GM23338 (cell line): ENCODE data around the gene C2CD2L. TPM values are rescaled to one million over a fixed set of nuclear protein-coding genes. Genes with fewer than 3 reads are reported as not detected.

Experiments
- ATAC-seq: fragments of 200-7000 bp; cut with Tn5 transposase; 3 replicates; pipeline ENCODE4 v1.9.1; 2020
- DNase-seq: peaks from one replicate; pipeline ENCODE4 v3.0.0-alpha.2; 2015; ENCODE audit warnings: low spot score
- H2AFZ ChIP-seq: fragments of 200-600 bp; sonication (generic); 2 replicates; pipeline ENCODE4 v1.8.0; 2016; ENCODE audit warnings: antibody characterized with exemption, mild to moderate bottlenecking, moderate library complexity
- H3F3A ChIP-seq: fragments of 200-600 bp; sonication (generic); replicated peaks from 2 replicates; pipeline ENCODE4 v1.8.0; 2017; ENCODE audit warnings: antibody characterized with exemption, mixed run types, low read depth
- H3K27ac ChIP-seq: fragments of 200-600 bp; sonication (generic); 2 replicates; pipeline ENCODE4 v1.6.1; 2016; ENCODE audit warnings: low read depth
- H3K27me3 ChIP-seq: fragments of 200-600 bp; sonication (generic); 2 replicates; pipeline ENCODE4 v1.8.0; 2016; ENCODE audit warnings: mild to moderate bottlenecking, mixed run types, moderate library complexity; ENCODE audit not compliant: insufficient read depth
- H3K36me3 ChIP-seq: fragments of 200-600 bp; sonication (generic); 2 replicates; pipeline ENCODE4 v1.8.0; 2016; ENCODE audit warnings: mild to moderate bottlenecking; ENCODE audit not compliant: insufficient read depth
- H3K4me1 ChIP-seq: fragments of 200-600 bp; sonication (generic); 2 replicates; pipeline ENCODE4 v1.8.0; 2016; ENCODE audit warnings: mild to moderate bottlenecking, moderate library complexity; ENCODE audit not compliant: insufficient read depth
- H3K4me2 ChIP-seq: fragments of 200-600 bp; sonication (generic); 2 replicates; pipeline ENCODE4 v1.7.1; 2017; ENCODE audit warnings: mixed run types
- H3K4me3 ChIP-seq: fragments of 200-600 bp; sonication (generic); 2 replicates; pipeline ENCODE4 v1.6.1; 2016; ENCODE audit warnings: mixed run types
- H3K79me2 ChIP-seq: fragments of 200-600 bp; sonication (generic); replicated peaks from 2 replicates; pipeline ENCODE4 v1.8.0; 2017; ENCODE audit warnings: mild to moderate bottlenecking; ENCODE audit not compliant: insufficient read depth
- H3K9me2 ChIP-seq: fragments of 200-600 bp; sonication (generic); 2 replicates; pipeline ENCODE4 v1.8.0; 2017; ENCODE audit not compliant: insufficient read depth
- H4K20me1 ChIP-seq: fragments of 200-600 bp; sonication (generic); replicated peaks from 2 replicates; pipeline ENCODE4 v1.8.0; 2017; ENCODE audit warnings: mild to moderate bottlenecking; ENCODE audit not compliant: insufficient read depth
- H3K27ac Mint-ChIP-seq: 2 replicates; pipeline ENCODE4 v1.8.0; 2020; ENCODE audit warnings: inconsistent platforms, mild to moderate bottlenecking, moderate library complexity, mixed read lengths
- H3K27me3 Mint-ChIP-seq: 3 replicates; pipeline ENCODE4 v1.8.0; 2022; ENCODE audit warnings: low read depth, mild to moderate bottlenecking, moderate library complexity, mixed read lengths, inconsistent platforms; ENCODE audit not compliant: insufficient read depth, poor library complexity
- H3K36me3 Mint-ChIP-seq: 3 replicates; pipeline ENCODE4 v1.8.0; 2021; ENCODE audit warnings: low read depth, mild to moderate bottlenecking, inconsistent platforms, moderate library complexity, mixed read lengths
- H3K4me1 Mint-ChIP-seq: 3 replicates; pipeline ENCODE4 v1.8.0; 2020; ENCODE audit warnings: mild to moderate bottlenecking, inconsistent platforms, mixed read lengths
- H3K4me3 Mint-ChIP-seq: 3 replicates; pipeline ENCODE4 v1.8.0; 2021; ENCODE audit warnings: moderate library complexity, mild to moderate bottlenecking, inconsistent platforms, mixed read lengths
- H3K9me3 Mint-ChIP-seq: 3 replicates; pipeline ENCODE4 v1.8.0; 2020; ENCODE audit warnings: moderate library complexity, mild to moderate bottlenecking, inconsistent platforms, mixed read lengths
- CREB1 ChIP-seq: fragments of 250-450 bp; sonication (Bioruptor Pico); IDR thresholded peaks from 2 replicates; pipeline ENCODE4 v1.5.0; 2020; ENCODE audit warnings: low read depth, mild to moderate bottlenecking, moderate library complexity
- EZH2 ChIP-seq: fragments of 200-600 bp; sonication (generic); IDR thresholded peaks from one replicate; pipeline ENCODE4 v1.8.0; 2017; ENCODE audit warnings: antibody characterized with exemption, mild to moderate bottlenecking, low read depth; ENCODE audit not compliant: unreplicated experiment
- EZH2phosphoT487 ChIP-seq: fragments of 200-600 bp; sonication (generic); IDR thresholded peaks from one replicate; pipeline ENCODE4 v1.8.1; 2018; ENCODE audit warnings: antibody characterized with exemption; ENCODE audit not compliant: unreplicated experiment
- JUNB ChIP-seq: IDR thresholded peaks from one replicate; pipeline ENCODE4 v1.6.1; 2016; ENCODE audit warnings: antibody characterized with exemption; ENCODE audit not compliant: unreplicated experiment
- NANOG ChIP-seq: IDR thresholded peaks from 2 replicates; pipeline ENCODE4 v1.6.1; 2016; ENCODE audit warnings: antibody characterized with exemption, borderline replicate concordance
- STAT1 ChIP-seq: IDR thresholded peaks from one replicate; pipeline ENCODE4 v1.6.1; 2016; ENCODE audit warnings: antibody characterized with exemption; ENCODE audit not compliant: unreplicated experiment
- ZNF114 ChIP-seq: fragments of 250-450 bp; sonication (Bioruptor Pico); IDR thresholded peaks from 2 replicates; pipeline ENCODE4 v1.5.0; 2020; ENCODE audit warnings: mild to moderate bottlenecking, moderate library complexity
- ZNF331 ChIP-seq: fragments of 250-450 bp; sonication (Bioruptor Pico); IDR thresholded peaks from 2 replicates; pipeline ENCODE4 v1.5.0; 2020; ENCODE audit warnings: low read depth, mild to moderate bottlenecking, moderate library complexity
- polyA plus RNA-seq: library from polyadenylated mRNA; unstranded; fragments of >200 nt; fragmentation: Nextera tagmentation; extraction: Ambion mirVana; gene quantifications from 2 replicates; pipeline ENCODE4 v1.2.1, GENCODE V29; 2016
- total RNA-seq: library from RNA; depleted of rRNA; stranded (reverse); fragments of >200 nt; shearing (Covaris generic); gene quantifications from 2 replicates; pipeline ENCODE4 v1.2.3, GENCODE V29; 2014
- TF ChIP-seq, protein P1 (sequence below), 2 experiments: fragments of 200-600 bp in 1 of 2; sonication (generic) in 1 of 2; conservative IDR thresholded peaks; 2 replicates each; pipeline versions ENCODE4 v1.5.1 to v1.6.1; 2016 to 2017; ENCODE audit warnings: antibody characterized with exemption in 2 of 2, low read depth in 2 of 2, mild to moderate bottlenecking in 2 of 2, moderate library complexity in 1 of 2
- TF ChIP-seq, protein P2 (sequence below): IDR thresholded peaks from one replicate; pipeline ENCODE4 v1.6.1; 2018; ENCODE audit warnings: antibody characterized with exemption; ENCODE audit not compliant: unreplicated experiment
- TF ChIP-seq, protein P3 (sequence below): fragments of 250-450 bp; sonication (Bioruptor Pico); IDR thresholded peaks from 2 replicates; pipeline ENCODE4 v1.5.0; 2020; ENCODE audit warnings: mild to moderate bottlenecking, moderate library complexity

The C2CD2L gene
- total and polyA plus RNA-seq, 2 experiments from 2014 or later: 1.4 to 4.4 TPM

DNA sequence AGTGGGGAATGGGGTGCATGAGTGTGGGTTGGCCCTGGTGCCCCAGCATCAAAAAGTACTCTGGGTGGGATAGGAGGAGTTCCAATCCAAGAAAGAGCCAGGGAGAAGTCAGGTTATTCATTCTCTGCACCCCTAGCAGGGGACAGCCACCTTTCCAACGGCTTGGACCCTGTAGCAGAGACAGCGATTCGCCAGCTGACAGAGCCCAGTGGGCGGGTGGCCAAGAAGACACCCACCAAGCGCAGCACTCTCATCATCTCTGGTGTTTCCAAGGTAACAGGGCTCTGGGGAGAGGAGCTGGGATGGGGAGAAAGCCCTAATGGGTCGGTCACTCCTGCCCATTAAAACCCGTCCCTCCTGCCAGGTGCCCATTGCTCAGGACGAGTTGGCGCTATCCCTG, 6.6 kb downstream of the C2CD2L start:
- ATAC-seq: no peak
- H3K9me2 ChIP-seq: no peaks in the 10 kb centered on the region
- no peaks in the 10 kb centered on the region for H3K36me3 ChIP-seq
- H2AFZ ChIP-seq: no peak overlapping the region
- H3K27ac ChIP-seq: no peak overlapping the region
- Mint-ChIP-seq H3K36me3 (no peaks in the 10 kb centered on the region; the same call in 2 of the 3 replicates), H3K27me3 (peaks cover 7% of the 10 kb centered on the region), H3K9me3 (no peaks in the 10 kb centered on the region), H3K27ac (no peak overlapping the region), H3K4me1 (peaks cover 8% of the 10 kb centered on the region), H3K4me3 (no peak overlapping the region; the same call in 2 of the 3 replicates)
- no peak overlapping the region for H3K4me3 ChIP-seq
- no peaks in the 10 kb centered on the region for H3F3A ChIP-seq
- no peaks in the 10 kb centered on the region for H3K79me2 ChIP-seq
- no peak overlapping the region for H3K4me2 ChIP-seq
- TF ChIP-seq, protein P1, sequence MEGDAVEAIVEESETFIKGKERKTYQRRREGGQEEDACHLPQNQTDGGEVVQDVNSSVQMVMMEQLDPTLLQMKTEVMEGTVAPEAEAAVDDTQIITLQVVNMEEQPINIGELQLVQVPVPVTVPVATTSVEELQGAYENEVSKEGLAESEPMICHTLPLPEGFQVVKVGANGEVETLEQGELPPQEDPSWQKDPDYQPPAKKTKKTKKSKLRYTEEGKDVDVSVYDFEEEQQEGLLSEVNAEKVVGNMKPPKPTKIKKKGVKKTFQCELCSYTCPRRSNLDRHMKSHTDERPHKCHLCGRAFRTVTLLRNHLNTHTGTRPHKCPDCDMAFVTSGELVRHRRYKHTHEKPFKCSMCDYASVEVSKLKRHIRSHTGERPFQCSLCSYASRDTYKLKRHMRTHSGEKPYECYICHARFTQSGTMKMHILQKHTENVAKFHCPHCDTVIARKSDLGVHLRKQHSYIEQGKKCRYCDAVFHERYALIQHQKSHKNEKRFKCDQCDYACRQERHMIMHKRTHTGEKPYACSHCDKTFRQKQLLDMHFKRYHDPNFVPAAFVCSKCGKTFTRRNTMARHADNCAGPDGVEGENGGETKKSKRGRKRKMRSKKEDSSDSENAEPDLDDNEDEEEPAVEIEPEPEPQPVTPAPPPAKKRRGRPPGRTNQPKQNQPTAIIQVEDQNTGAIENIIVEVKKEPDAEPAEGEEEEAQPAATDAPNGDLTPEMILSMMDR (conservative IDR thresholded peaks at IDR 0.05; ENCODE audit: low read depth in 2 of 2): no peak
- no peak for DNase-seq
- H3K27me3 ChIP-seq: peaks cover 9% of the 10 kb centered on the region
- H4K20me1 ChIP-seq: no peaks in the 10 kb centered on the region
- H3K4me1 ChIP-seq: peaks cover 12% of the 10 kb centered on the region

DNA sequence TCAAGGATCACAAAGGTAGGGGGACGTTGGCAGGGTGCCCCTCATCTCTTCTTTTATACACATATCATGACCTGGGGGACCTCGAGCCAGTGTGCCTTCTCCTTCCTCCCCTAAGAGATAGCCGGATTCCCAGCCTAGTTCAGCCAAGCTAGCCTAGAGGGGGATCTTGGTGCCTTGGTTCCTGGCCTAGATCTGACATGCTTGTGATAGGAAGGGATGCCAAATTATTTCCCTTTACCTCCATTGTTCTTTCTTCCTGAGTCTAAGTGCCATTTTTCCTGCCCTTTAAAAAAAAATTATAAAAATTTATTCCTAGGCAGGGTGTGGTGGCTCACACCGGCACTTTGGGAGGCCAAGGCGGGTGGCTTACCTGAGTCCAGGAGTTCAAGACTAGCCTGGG, 7.2 kb downstream of the C2CD2L start:
- Histone ChIP-seq H3K36me3 (no peaks in the 10 kb centered on the region), H3K4me2 (no peak overlapping the region), H3K27me3 (peaks cover 3% of the 10 kb centered on the region), H3K79me2 (no peaks in the 10 kb centered on the region), H3K4me1 (peaks cover 12% of the 10 kb centered on the region), H2AFZ (no peak overlapping the region), H4K20me1 (no peaks in the 10 kb centered on the region), H3F3A (no peaks in the 10 kb centered on the region), H3K9me2 (no peaks in the 10 kb centered on the region), H3K27ac (no peak overlapping the region), H3K4me3 (no peak overlapping the region)
- no peaks in the 10 kb centered on the region; the same call in 2 of the 3 replicates for H3K36me3 Mint-ChIP-seq
- no peaks in the 10 kb centered on the region for H3K9me3 Mint-ChIP-seq
- peaks cover 4% of the 10 kb centered on the region for H3K27me3 Mint-ChIP-seq
- no peak overlapping the region for H3K4me3 Mint-ChIP-seq
- ATAC-seq (no peak), DNase-seq (no peak)
- no peak overlapping the region for H3K27ac Mint-ChIP-seq
- H3K4me1 Mint-ChIP-seq: peaks cover 7% of the 10 kb centered on the region
- TF ChIP-seq EZH2phosphoT487 (no peak), ZNF331 (CRISPR knock-in tag) (no peak), ZNF114 (CRISPR knock-in tag) (no peak), EZH2 (no peak), CREB1 (CRISPR knock-in tag) (no peak), NANOG (no peak), STAT1 (no peak), JUNB (no peak)
- TF ChIP-seq, protein P2, sequence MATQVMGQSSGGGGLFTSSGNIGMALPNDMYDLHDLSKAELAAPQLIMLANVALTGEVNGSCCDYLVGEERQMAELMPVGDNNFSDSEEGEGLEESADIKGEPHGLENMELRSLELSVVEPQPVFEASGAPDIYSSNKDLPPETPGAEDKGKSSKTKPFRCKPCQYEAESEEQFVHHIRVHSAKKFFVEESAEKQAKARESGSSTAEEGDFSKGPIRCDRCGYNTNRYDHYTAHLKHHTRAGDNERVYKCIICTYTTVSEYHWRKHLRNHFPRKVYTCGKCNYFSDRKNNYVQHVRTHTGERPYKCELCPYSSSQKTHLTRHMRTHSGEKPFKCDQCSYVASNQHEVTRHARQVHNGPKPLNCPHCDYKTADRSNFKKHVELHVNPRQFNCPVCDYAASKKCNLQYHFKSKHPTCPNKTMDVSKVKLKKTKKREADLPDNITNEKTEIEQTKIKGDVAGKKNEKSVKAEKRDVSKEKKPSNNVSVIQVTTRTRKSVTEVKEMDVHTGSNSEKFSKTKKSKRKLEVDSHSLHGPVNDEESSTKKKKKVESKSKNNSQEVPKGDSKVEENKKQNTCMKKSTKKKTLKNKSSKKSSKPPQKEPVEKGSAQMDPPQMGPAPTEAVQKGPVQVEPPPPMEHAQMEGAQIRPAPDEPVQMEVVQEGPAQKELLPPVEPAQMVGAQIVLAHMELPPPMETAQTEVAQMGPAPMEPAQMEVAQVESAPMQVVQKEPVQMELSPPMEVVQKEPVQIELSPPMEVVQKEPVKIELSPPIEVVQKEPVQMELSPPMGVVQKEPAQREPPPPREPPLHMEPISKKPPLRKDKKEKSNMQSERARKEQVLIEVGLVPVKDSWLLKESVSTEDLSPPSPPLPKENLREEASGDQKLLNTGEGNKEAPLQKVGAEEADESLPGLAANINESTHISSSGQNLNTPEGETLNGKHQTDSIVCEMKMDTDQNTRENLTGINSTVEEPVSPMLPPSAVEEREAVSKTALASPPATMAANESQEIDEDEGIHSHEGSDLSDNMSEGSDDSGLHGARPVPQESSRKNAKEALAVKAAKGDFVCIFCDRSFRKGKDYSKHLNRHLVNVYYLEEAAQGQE: no peak
- TF ChIP-seq, protein P3, sequence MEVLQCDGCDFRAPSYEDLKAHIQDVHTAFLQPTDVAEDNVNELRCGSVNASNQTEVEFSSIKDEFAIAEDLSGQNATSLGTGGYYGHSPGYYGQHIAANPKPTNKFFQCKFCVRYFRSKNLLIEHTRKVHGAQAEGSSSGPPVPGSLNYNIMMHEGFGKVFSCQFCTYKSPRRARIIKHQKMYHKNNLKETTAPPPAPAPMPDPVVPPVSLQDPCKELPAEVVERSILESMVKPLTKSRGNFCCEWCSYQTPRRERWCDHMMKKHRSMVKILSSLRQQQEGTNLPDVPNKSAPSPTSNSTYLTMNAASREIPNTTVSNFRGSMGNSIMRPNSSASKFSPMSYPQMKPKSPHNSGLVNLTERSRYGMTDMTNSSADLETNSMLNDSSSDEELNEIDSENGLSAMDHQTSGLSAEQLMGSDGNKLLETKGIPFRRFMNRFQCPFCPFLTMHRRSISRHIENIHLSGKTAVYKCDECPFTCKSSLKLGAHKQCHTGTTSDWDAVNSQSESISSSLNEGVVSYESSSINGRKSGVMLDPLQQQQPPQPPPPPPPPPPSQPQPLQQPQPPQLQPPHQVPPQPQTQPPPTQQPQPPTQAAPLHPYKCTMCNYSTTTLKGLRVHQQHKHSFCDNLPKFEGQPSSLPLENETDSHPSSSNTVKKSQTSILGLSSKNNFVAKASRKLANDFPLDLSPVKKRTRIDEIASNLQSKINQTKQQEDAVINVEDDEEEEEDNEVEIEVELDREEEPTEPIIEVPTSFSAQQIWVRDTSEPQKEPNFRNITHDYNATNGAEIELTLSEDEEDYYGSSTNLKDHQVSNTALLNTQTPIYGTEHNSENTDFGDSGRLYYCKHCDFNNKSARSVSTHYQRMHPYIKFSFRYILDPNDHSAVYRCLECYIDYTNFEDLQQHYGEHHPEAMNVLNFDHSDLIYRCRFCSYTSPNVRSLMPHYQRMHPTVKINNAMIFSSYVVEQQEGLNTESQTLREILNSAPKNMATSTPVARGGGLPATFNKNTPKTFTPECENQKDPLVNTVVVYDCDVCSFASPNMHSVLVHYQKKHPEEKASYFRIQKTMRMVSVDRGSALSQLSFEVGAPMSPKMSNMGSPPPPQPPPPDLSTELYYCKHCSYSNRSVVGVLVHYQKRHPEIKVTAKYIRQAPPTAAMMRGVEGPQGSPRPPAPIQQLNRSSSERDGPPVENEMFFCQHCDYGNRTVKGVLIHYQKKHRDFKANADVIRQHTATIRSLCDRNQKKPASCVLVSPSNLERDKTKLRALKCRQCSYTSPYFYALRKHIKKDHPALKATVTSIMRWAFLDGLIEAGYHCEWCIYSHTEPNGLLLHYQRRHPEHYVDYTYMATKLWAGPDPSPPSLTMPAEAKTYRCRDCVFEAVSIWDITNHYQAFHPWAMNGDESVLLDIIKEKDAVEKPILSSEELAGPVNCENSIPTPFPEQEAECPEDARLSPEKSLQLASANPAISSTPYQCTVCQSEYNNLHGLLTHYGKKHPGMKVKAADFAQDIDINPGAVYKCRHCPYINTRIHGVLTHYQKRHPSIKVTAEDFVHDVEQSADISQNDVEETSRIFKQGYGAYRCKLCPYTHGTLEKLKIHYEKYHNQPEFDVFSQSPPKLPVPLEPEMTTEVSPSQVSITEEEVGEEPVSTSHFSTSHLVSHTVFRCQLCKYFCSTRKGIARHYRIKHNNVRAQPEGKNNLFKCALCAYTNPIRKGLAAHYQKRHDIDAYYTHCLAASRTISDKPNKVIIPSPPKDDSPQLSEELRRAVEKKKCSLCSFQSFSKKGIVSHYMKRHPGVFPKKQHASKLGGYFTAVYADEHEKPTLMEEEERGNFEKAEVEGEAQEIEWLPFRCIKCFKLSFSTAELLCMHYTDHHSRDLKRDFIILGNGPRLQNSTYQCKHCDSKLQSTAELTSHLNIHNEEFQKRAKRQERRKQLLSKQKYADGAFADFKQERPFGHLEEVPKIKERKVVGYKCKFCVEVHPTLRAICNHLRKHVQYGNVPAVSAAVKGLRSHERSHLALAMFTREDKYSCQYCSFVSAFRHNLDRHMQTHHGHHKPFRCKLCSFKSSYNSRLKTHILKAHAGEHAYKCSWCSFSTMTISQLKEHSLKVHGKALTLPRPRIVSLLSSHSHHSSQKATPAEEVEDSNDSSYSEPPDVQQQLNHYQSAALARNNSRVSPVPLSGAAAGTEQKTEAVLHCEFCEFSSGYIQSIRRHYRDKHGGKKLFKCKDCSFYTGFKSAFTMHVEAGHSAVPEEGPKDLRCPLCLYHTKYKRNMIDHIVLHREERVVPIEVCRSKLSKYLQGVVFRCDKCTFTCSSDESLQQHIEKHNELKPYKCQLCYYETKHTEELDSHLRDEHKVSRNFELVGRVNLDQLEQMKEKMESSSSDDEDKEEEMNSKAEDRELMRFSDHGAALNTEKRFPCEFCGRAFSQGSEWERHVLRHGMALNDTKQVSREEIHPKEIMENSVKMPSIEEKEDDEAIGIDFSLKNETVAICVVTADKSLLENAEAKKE (CRISPR knock-in tag): no peak
